Liver (tissue), 9 donors: ENCODE results near the gene SGSM1. TPM values are rescaled to one million over a fixed set of nuclear protein-coding genes. Genes with fewer than 3 reads are reported as not detected.

Experiments
- DNase-seq: peaks from one replicate; pipeline ENCODE4 v3.0.0-alpha.2; 2017; ENCODE audit warnings: low spot score
- H3K27ac ChIP-seq, 2 donors: one replicate each; pipeline ENCODE4 v1.7.0; 2013; ENCODE audit warnings: inconsistent platforms in 2 of 2, low read length in 2 of 2, control low read depth in 1 of 2, low read depth in 1 of 2, mild to moderate bottlenecking in 1 of 2
- H3K27me3 ChIP-seq, 4 donors: one replicate each; pipeline versions ENCODE4 v1.6.1 to v1.7.0; 2013; ENCODE audit warnings: low read length in 3 of 4, inconsistent platforms in 1 of 4, mild to moderate bottlenecking in 1 of 4, moderate library complexity in 1 of 4; ENCODE audit not compliant: control insufficient read depth in 4 of 4, insufficient read depth in 4 of 4
- H3K36me3 ChIP-seq, 4 donors: one replicate each; pipeline versions ENCODE4 v1.6.1 to v1.7.0; 2013; ENCODE audit warnings: low read length in 3 of 4, mild to moderate bottlenecking in 3 of 4, low read depth in 1 of 4, moderate library complexity in 1 of 4; ENCODE audit not compliant: control insufficient read depth in 4 of 4, insufficient read depth in 3 of 4
- H3K4me1 ChIP-seq, 4 donors: one replicate each; pipeline versions ENCODE4 v1.6.1 to v1.7.0; 2013; ENCODE audit warnings: low read length in 3 of 4, mild to moderate bottlenecking in 3 of 4, moderate library complexity in 1 of 4; ENCODE audit not compliant: control insufficient read depth in 4 of 4, insufficient read depth in 4 of 4
- H3K4me3 ChIP-seq, 3 donors: one replicate each; pipeline versions ENCODE4 v1.6.1 to v1.7.0; 2013; ENCODE audit warnings: low read length in 3 of 3, control low read depth in 1 of 3, low read depth in 1 of 3, mild to moderate bottlenecking in 1 of 3
- H3K9ac ChIP-seq, 2 donors: one replicate each; pipeline ENCODE4 v1.7.0; 2013; ENCODE audit warnings: low read length in 2 of 2, mild to moderate bottlenecking in 2 of 2, moderate library complexity in 2 of 2, control low read depth in 1 of 2, low read depth in 1 of 2
- H3K9me3 ChIP-seq, 4 donors: one replicate each; pipeline versions ENCODE4 v1.6.1 to v1.7.0; 2013; ENCODE audit warnings: low read length in 3 of 4; ENCODE audit not compliant: control insufficient read depth in 4 of 4
- ATF3 ChIP-seq: IDR thresholded peaks from 2 replicates; pipeline ENCODE4 v1.6.1; 2016; ENCODE audit warnings: antibody characterized with exemption
- EGR1 ChIP-seq, 2 donors: IDR thresholded peaks; 2 replicates each; pipeline ENCODE4 v1.6.1; 2016 to 2018; ENCODE audit warnings: antibody characterized with exemption in 2 of 2, low read depth in 2 of 2
- FOXA1 ChIP-seq: IDR thresholded peaks from 2 replicates; pipeline ENCODE4 v1.6.1; 2016; ENCODE audit warnings: antibody characterized with exemption
- FOXA2 ChIP-seq: IDR thresholded peaks from 2 replicates; pipeline ENCODE4 v1.6.1; 2016; ENCODE audit warnings: antibody characterized with exemption
- GABPA ChIP-seq, 2 donors: IDR thresholded peaks in 1 of 2; conservative IDR thresholded peaks in 1 of 2; 2 replicates each; pipeline ENCODE4 v1.6.1; 2016; ENCODE audit warnings: antibody characterized with exemption in 2 of 2, mild to moderate bottlenecking in 1 of 2, moderate library complexity in 1 of 2
- HNF4A ChIP-seq, 2 donors: conservative IDR thresholded peaks; 2 replicates each; pipeline ENCODE4 v1.6.1; 2016; ENCODE audit warnings: antibody characterized with exemption in 2 of 2, mild to moderate bottlenecking in 2 of 2
- HNF4G ChIP-seq: IDR thresholded peaks from 2 replicates; pipeline ENCODE4 v1.6.1; 2016; ENCODE audit warnings: antibody characterized with exemption
- JUND ChIP-seq, 2 donors: IDR thresholded peaks; 2 replicates each; pipeline ENCODE4 v1.6.1; 2016; ENCODE audit warnings: antibody characterized with exemption in 2 of 2
- MAX ChIP-seq: IDR thresholded peaks from 2 replicates; pipeline ENCODE4 v1.6.1; 2016; ENCODE audit warnings: antibody characterized with exemption
- NR2F2 ChIP-seq: IDR thresholded peaks from 2 replicates; pipeline ENCODE4 v1.6.1; 2016; ENCODE audit warnings: antibody characterized with exemption
- RAD21 ChIP-seq, 2 donors: IDR thresholded peaks; 2 replicates each; pipeline ENCODE4 v1.6.1; 2016; ENCODE audit warnings: antibody characterized with exemption in 2 of 2, mild to moderate bottlenecking in 2 of 2
- RXRA ChIP-seq, 2 donors: IDR thresholded peaks; 2 replicates each; pipeline ENCODE4 v1.6.1; 2017 to 2018; ENCODE audit warnings: antibody characterized with exemption in 2 of 2, mild to moderate bottlenecking in 1 of 2
- SP1 ChIP-seq: IDR thresholded peaks from 2 replicates; pipeline ENCODE4 v1.6.1; 2018; ENCODE audit warnings: antibody characterized with exemption, mild to moderate bottlenecking
- TAF1 ChIP-seq: conservative IDR thresholded peaks from 2 replicates; pipeline ENCODE4 v1.6.1; 2016; ENCODE audit warnings: antibody characterized with exemption, mild to moderate bottlenecking
- YY1 ChIP-seq: IDR thresholded peaks from 2 replicates; pipeline ENCODE4 v1.6.1; 2016; ENCODE audit warnings: antibody characterized with exemption, mild to moderate bottlenecking
- WGBS: extraction: QIAGEN DNeasy Blood & Tissue Kit; methylation state at CpG from one replicate; pipeline ENCODE4 v1.1.7; 2013; 5-methylcytosine and 5-hydroxymethylcytosine counted together
- polyA plus RNA-seq, 2 donors: library from polyadenylated mRNA; stranded (reverse) in 1 of 2; unstranded in 1 of 2; fragments of 200-250 nt in 1 of 2; fragments of >200 nt in 1 of 2; fragmentation: Nextera tagmentation in 1 of 2; extraction: Ambion mirVana in 1 of 2; gene quantifications; one replicate each; pipeline versions ENCODE4 v1.2.1 to v1.2.3, GENCODE V29; 2013 to 2015
- total RNA-seq, 2 donors: library from RNA; depleted of rRNA; stranded (reverse); fragments of >200 nt; gene quantifications; one replicate each; pipeline ENCODE4 v1.2.3, GENCODE V29; 2014
- TF ChIP-seq, protein P1 (sequence below): IDR thresholded peaks from 2 replicates; pipeline ENCODE4 v1.6.1; 2016; ENCODE audit warnings: antibody characterized with exemption, mild to moderate bottlenecking
- TF ChIP-seq, protein P2 (sequence below): fragments of 150-350 bp; IDR thresholded peaks from 2 replicates; pipeline ENCODE4 v1.5.1; 2017; ENCODE audit warnings: improper control_type of control experiment, low read depth, low read length; ENCODE audit not compliant: missing input control
- TF ChIP-seq, protein P3 (sequence below): IDR thresholded peaks from 2 replicates; pipeline ENCODE4 v1.6.1; 2016; ENCODE audit warnings: antibody characterized with exemption
- donor health status: healthy.
- donor health status: healthy.
- donor health status: healthy.
- donor health status: healthy.
- donor health status: healthy.

The SGSM1 gene
- total and polyA plus RNA-seq, 4 donors = 0.08 to 0.51 (median 0.21) TPM

DNA sequence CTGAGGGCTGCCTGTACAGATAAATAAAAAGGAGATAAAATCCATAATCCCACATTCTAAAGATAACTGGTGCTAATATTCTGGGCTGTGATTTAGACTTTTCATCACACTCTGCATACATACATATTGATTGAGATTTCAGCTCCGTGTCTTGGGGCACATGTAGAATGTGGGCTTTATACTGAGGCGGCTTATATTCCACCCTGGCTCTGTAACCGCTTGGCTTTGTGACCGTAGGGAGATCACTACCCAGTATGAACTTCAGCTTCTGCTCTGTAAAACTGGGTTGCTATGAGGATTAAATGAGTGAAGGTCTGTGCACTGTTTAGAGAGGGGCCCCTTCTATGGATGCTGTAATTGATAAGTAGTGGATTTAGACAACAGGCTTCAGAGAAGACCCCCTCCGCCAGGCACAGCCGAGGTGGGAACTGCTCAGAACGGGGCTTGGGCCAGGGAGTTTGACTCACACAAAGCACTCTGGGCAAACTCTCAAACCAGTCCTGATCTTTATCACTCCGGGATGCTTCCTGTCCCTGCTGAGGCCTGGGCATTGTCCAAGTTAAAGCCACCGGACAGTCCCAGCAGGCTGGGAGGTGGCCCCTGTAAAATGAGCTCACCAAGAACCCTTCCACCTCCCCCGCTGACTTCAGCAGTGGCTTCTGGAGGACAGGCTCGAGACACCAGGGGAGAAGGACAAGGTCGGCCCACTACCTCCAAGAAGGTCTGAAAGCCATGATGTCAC, 163.7 kb downstream of the SGSM1 start:
- H3K4me1 ChIP-seq = peaks cover 7 to 30% (median 26%) of the 10 kb centered on the region in 4 donors
- TF ChIP-seq ATF3 (no peak), MAX (no peak), JUND (IDR thresholded peaks at IDR 0.05) (peak in 1 of 2 donors; percentile 10), RAD21 (IDR thresholded peaks at IDR 0.05) (peak in 1 of 2 donors; percentile 5), SP1 (no peak), GABPA (IDR thresholded peaks at IDR 0.05 in 1 of 2, conservative IDR thresholded peaks at IDR 0.05 in 1 of 2) (no peak), YY1 (no peak), NR2F2 (no peak), TAF1 (no peak), FOXA2 (no peak), FOXA1 (no peak), RXRA (IDR thresholded peaks at IDR 0.05) (peak in 1 of 2 donors; percentile 51), HNF4G (no peak), EGR1 (IDR thresholded peaks at IDR 0.05; ENCODE audit: low read depth in 2 of 2) (no peak), HNF4A (conservative IDR thresholded peaks at IDR 0.05) (peak in 1 of 2 donors; percentile 36)
- TF ChIP-seq, protein P1, sequence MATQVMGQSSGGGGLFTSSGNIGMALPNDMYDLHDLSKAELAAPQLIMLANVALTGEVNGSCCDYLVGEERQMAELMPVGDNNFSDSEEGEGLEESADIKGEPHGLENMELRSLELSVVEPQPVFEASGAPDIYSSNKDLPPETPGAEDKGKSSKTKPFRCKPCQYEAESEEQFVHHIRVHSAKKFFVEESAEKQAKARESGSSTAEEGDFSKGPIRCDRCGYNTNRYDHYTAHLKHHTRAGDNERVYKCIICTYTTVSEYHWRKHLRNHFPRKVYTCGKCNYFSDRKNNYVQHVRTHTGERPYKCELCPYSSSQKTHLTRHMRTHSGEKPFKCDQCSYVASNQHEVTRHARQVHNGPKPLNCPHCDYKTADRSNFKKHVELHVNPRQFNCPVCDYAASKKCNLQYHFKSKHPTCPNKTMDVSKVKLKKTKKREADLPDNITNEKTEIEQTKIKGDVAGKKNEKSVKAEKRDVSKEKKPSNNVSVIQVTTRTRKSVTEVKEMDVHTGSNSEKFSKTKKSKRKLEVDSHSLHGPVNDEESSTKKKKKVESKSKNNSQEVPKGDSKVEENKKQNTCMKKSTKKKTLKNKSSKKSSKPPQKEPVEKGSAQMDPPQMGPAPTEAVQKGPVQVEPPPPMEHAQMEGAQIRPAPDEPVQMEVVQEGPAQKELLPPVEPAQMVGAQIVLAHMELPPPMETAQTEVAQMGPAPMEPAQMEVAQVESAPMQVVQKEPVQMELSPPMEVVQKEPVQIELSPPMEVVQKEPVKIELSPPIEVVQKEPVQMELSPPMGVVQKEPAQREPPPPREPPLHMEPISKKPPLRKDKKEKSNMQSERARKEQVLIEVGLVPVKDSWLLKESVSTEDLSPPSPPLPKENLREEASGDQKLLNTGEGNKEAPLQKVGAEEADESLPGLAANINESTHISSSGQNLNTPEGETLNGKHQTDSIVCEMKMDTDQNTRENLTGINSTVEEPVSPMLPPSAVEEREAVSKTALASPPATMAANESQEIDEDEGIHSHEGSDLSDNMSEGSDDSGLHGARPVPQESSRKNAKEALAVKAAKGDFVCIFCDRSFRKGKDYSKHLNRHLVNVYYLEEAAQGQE = no peak
- TF ChIP-seq, protein P2, sequence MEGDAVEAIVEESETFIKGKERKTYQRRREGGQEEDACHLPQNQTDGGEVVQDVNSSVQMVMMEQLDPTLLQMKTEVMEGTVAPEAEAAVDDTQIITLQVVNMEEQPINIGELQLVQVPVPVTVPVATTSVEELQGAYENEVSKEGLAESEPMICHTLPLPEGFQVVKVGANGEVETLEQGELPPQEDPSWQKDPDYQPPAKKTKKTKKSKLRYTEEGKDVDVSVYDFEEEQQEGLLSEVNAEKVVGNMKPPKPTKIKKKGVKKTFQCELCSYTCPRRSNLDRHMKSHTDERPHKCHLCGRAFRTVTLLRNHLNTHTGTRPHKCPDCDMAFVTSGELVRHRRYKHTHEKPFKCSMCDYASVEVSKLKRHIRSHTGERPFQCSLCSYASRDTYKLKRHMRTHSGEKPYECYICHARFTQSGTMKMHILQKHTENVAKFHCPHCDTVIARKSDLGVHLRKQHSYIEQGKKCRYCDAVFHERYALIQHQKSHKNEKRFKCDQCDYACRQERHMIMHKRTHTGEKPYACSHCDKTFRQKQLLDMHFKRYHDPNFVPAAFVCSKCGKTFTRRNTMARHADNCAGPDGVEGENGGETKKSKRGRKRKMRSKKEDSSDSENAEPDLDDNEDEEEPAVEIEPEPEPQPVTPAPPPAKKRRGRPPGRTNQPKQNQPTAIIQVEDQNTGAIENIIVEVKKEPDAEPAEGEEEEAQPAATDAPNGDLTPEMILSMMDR = no peak
- TF ChIP-seq, protein P3, sequence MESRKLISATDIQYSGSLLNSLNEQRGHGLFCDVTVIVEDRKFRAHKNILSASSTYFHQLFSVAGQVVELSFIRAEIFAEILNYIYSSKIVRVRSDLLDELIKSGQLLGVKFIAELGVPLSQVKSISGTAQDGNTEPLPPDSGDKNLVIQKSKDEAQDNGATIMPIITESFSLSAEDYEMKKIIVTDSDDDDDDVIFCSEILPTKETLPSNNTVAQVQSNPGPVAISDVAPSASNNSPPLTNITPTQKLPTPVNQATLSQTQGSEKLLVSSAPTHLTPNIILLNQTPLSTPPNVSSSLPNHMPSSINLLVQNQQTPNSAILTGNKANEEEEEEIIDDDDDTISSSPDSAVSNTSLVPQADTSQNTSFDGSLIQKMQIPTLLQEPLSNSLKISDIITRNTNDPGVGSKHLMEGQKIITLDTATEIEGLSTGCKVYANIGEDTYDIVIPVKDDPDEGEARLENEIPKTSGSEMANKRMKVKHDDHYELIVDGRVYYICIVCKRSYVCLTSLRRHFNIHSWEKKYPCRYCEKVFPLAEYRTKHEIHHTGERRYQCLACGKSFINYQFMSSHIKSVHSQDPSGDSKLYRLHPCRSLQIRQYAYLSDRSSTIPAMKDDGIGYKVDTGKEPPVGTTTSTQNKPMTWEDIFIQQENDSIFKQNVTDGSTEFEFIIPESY = no peak
- DNase-seq = no peak

More for the DNA sequence above, 163.7 kb downstream of the SGSM1 start:
- Histone ChIP-seq H3K4me3 (no peak overlapping the region), H3K36me3 (no peaks in the 10 kb centered on the region), H3K9ac (no peak overlapping the region), H3K9me3 (no peaks in the 10 kb centered on the region), H3K27me3 (no peaks in the 10 kb centered on the region), H3K27ac (peak overlapping the region; percentile 47 to 50)
- 50% methylated on average over 12 of the region's 12 CpGs for WGBS
